Endothelial cell of umbilical vein (primary cell): ENCODE results near the gene KANK4. TPM values are rescaled to one million over a fixed set of nuclear protein-coding genes. Genes with fewer than 3 reads are reported as not detected.

Source experiments
- BruUV-seq: library from RNA; stranded (reverse); fragments of 400-500 nt; replicated peaks from 2 replicates; lab custom pipeline; 2021; lab: Mats Ljungman, UMichigan
- CTCF ChIA-PET: fragments of 300-600, 350-600 bp; sonication (Branson Sonifier 250); formaldehyde crosslinking; loops from one replicate; lab custom pipeline; 2021; ENCODE audit warnings: antibody characterized with exemption, inconsistent platforms; lab: Charles Lee
- POLR2A ChIA-PET: fragments of 300-600, 350-600 bp; sonication (Branson Sonifier 250); formaldehyde crosslinking; loops from one replicate; lab custom pipeline; 2021; ENCODE audit warnings: antibody characterized with exemption, inconsistent platforms; lab: Charles Lee
- DNase-seq: peaks from one replicate; pipeline ENCODE4 v3.0.0-alpha.2; 2011; ENCODE audit warnings: low read depth, low spot score
- FAIRE-seq: peaks from 2 replicates; lab custom pipeline; 2011; peaks lifted over from hg19 to GRCh38; lab: Jason Lieb, UNC
- H2AFZ ChIP-seq: 2 replicates; pipeline ENCODE4 v1.6.0; 2012; ENCODE audit warnings: low read depth, low read length, control low read depth, inconsistent platforms
- H3K27ac ChIP-seq: 2 replicates; pipeline ENCODE4 v1.5.1; 2011; ENCODE audit warnings: low read depth, mild to moderate bottlenecking, control low read depth, low read length, moderate library complexity; ENCODE audit not compliant: insufficient read depth
- H3K27me3 ChIP-seq, 2 experiments: 2 replicates each; pipeline versions ENCODE4 v1.6.0 to v1.6.1; 2011; ENCODE audit warnings: low read length in 2 of 2, mixed read lengths in 1 of 2; ENCODE audit not compliant: control insufficient read depth in 2 of 2, insufficient read depth in 2 of 2
- H3K36me3 ChIP-seq, 2 experiments: 2 replicates in 1 of 2; 3 replicates in 1 of 2; pipeline ENCODE4 v1.5.1; 2011; ENCODE audit warnings: low read length in 2 of 2, mild to moderate bottlenecking in 1 of 2, moderate library complexity in 1 of 2; ENCODE audit not compliant: control insufficient read depth in 2 of 2, insufficient read depth in 2 of 2; ENCODE audit errors: extremely low read depth in 1 of 2
- H3K4me1 ChIP-seq: 3 replicates; pipeline ENCODE4 v1.5.1; 2011; ENCODE audit warnings: mild to moderate bottlenecking, low read length; ENCODE audit not compliant: control insufficient read depth, insufficient read depth; ENCODE audit errors: extremely low read depth
- H3K4me2 ChIP-seq: 2 replicates; pipeline ENCODE4 v1.6.1; 2011; ENCODE audit warnings: low read length, control low read depth, mixed read lengths; ENCODE audit not compliant: insufficient read depth
- H3K4me3 ChIP-seq, 3 experiments: fragments of 200-600 bp in 1 of 3; sonication (generic), shearing (Covaris generic) in 1 of 3; replicated peaks in 1 of 3; 2 replicates each; pipeline ENCODE4 v1.5.1; 2011 to 2016; ENCODE audit warnings: control low read depth in 3 of 3, low read length in 3 of 3, mild to moderate bottlenecking in 2 of 3, inconsistent platforms in 1 of 3, low read depth in 1 of 3, moderate library complexity in 1 of 3; ENCODE audit not compliant: insufficient read depth in 1 of 3
- H3K79me2 ChIP-seq: 2 replicates; pipeline ENCODE4 v1.6.0; 2012; ENCODE audit warnings: low read length, inconsistent platforms; ENCODE audit not compliant: control insufficient read depth, insufficient read depth
- H3K9ac ChIP-seq: replicated peaks from 2 replicates; pipeline ENCODE3; 2011; ENCODE audit warnings: low read length, control low read depth; ENCODE audit not compliant: insufficient read depth; ENCODE audit errors: extremely low read depth
- H3K9me1 ChIP-seq: replicated peaks from 3 replicates; pipeline ENCODE4 v1.6.0; 2011; ENCODE audit warnings: mild to moderate bottlenecking, low read length; ENCODE audit not compliant: control insufficient read depth, insufficient read depth; ENCODE audit errors: extremely low read depth
- H3K9me3 ChIP-seq: replicated peaks from 2 replicates; pipeline ENCODE4 v1.5.1; 2012; ENCODE audit warnings: low read length, inconsistent platforms; ENCODE audit not compliant: control insufficient read depth, insufficient read depth
- H4K20me1 ChIP-seq: replicated peaks from 2 replicates; pipeline ENCODE3; 2011; ENCODE audit warnings: mild to moderate bottlenecking, low read length; ENCODE audit not compliant: control insufficient read depth, insufficient read depth; ENCODE audit errors: extremely low read depth
- EZH2 ChIP-seq: IDR thresholded peaks from 2 replicates; pipeline ENCODE4 v1.6.1; 2012; ENCODE audit warnings: borderline replicate concordance, low read depth, mild to moderate bottlenecking, moderate library complexity, low read length, inconsistent platforms; ENCODE audit not compliant: severe bottlenecking
- FOS ChIP-seq: IDR thresholded peaks from 2 replicates; pipeline ENCODE4 v1.6.1; 2011; ENCODE audit warnings: mild to moderate bottlenecking, low read length, moderate library complexity, borderline replicate concordance; ENCODE audit not compliant: insufficient read depth
- GATA2 ChIP-seq: IDR thresholded peaks from 2 replicates; pipeline ENCODE4 v1.7.0; 2011; ENCODE audit warnings: low read depth, mild to moderate bottlenecking, moderate library complexity, mixed read lengths, low read length; ENCODE audit not compliant: insufficient read length, insufficient read depth
- JUN ChIP-seq: IDR thresholded peaks from 2 replicates; pipeline ENCODE4 v1.6.1; 2011; ENCODE audit warnings: borderline replicate concordance, low read depth; ENCODE audit not compliant: insufficient read length, insufficient read depth
- MYC ChIP-seq: IDR thresholded peaks from one replicate; pipeline ENCODE4 v1.6.1; 2011; ENCODE audit warnings: mild to moderate bottlenecking, low read depth, low read length
- POLR2A ChIP-seq: IDR thresholded peaks from 2 replicates; pipeline ENCODE4 v1.6.1; 2012; ENCODE audit warnings: low read depth, mild to moderate bottlenecking, control low read depth, low read length
- POLR2AphosphoS5 ChIP-seq: IDR thresholded peaks from 2 replicates; pipeline ENCODE4 v1.6.1; 2012; ENCODE audit warnings: low read depth, mild to moderate bottlenecking, control low read depth, low read length, moderate library complexity; ENCODE audit not compliant: insufficient read depth
- dilution Hi-C: fragments of 300-500 bp; cut with MboI; formaldehyde crosslinking; loops from one replicate; pipeline ENCODE4 v1.15.0; 2019; ENCODE audit warnings: low sequenced_read_pairs; ENCODE audit not compliant: extremely low pct_ligation_motif_present
- intact Hi-C: fragments of 100-400 bp; cut with micrococcal nuclease; formaldehyde crosslinking; loops from one replicate; pipeline ENCODE4 v1.10.0; 2022
- polyA plus RNA-seq, 4 experiments: library from polyadenylated mRNA; depleted of rRNA in 3 of 4; stranded (reverse) in 3 of 4; unstranded in 1 of 4; fragments of >200 nt; gene quantifications; 2 replicates each; pipeline versions ENCODE4 v1.2.1 to v1.2.3, GENCODE V29; 2011 to 2012; ENCODE audit warnings: missing spikeins in 1 of 4
- total RNA-seq: library from RNA; stranded (reverse); gene quantifications from 2 replicates; pipeline ENCODE4 v1.2.3, GENCODE V29; 2021
- TF ChIP-seq, protein P1 (sequence below): IDR thresholded peaks from 2 replicates; pipeline ENCODE4 v1.6.1; 2011; ENCODE audit not compliant: insufficient read depth, insufficient read length
- TF ChIP-seq, protein P2 (sequence below), 2 donors: IDR thresholded peaks; 1 replicate in 1 of 2; 2 replicates in 1 of 2; pipeline ENCODE4 v1.5.1; 2011; ENCODE audit warnings: low read length in 2 of 2, mild to moderate bottlenecking in 2 of 2, moderate library complexity in 2 of 2, control low read depth in 1 of 2, inconsistent platforms in 1 of 2, low read depth in 1 of 2; ENCODE audit not compliant: insufficient read depth in 1 of 2; ENCODE audit errors: extremely low read depth in 1 of 2

KANK4 gene
- total and polyA plus RNA-seq, 2 donors (not counting 3 experiments of a cell fraction or from before 2014, with no cell fraction given), result not detected

DNA sequence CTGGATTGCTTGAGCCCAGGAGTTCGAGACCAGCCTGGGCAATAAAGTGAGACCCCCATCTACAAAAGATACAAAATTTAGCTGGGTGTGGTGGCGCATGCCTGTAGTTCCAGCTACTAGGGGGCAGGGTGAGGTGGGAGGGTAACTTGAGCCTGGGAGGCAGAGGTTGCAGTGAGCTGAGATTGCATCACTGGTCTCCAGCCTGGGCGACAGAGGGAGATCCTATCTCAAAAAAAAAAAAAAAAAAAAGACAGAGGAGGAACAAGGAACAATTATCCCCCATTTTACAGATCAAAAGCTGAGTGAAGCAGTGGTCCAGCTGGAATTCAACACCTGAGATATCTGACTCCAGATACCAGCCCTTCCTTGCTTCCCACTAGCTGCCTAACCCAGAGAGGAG, 89.8 kb downstream of the KANK4 start:
- POLR2A ChIA-PET, result no interaction called here

DNA sequence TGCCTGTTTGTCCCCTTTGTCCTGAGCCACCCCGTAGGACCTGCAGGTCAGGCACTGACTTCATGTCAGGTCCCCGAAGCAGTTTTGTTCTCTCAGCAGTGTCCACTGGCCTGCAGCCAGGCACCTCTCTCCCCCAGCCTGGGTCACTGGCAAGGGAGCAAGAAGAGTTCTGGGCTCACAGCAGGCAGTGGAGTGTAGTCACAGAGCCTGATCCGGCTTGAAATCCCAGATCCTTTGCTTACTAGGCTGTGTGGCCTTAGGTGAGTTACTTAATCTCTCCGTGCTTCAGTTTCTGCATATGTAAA, 90.4 kb downstream of the KANK4 start:
- intact Hi-C loops, result no loop called here
- POLR2A ChIA-PET, result no interaction called here
- Histone ChIP-seq H3K27me3 (no peaks in the 10 kb centered on the region), H3K4me3 (no peak overlapping the region), H3K79me2 (no peaks in the 10 kb centered on the region), H4K20me1 (no peaks in the 10 kb centered on the region), H2AFZ (no peak overlapping the region), H3K9me3 (no peaks in the 10 kb centered on the region), H3K9me1 (no peaks in the 10 kb centered on the region), H3K9ac (no peak overlapping the region), H3K27ac (no peak overlapping the region), H3K36me3 (no peaks in the 10 kb centered on the region), H3K4me1 (no peaks in the 10 kb centered on the region), H3K4me2 (no peak overlapping the region)
- no TSS peak for BruUV-seq
- FAIRE-seq, result no peak
- no peak for DNase-seq
- CTCF ChIA-PET, result no interaction called here
- dilution Hi-C loops, result no loop called here
- TF ChIP-seq, protein P1, sequence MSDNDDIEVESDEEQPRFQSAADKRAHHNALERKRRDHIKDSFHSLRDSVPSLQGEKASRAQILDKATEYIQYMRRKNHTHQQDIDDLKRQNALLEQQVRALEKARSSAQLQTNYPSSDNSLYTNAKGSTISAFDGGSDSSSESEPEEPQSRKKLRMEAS, result no peak
- TF ChIP-seq FOS (no peak), MYC (no peak), JUN (no peak), EZH2 (no peak), POLR2A (no peak), GATA2 (no peak), POLR2AphosphoS5 (no peak)
- TF ChIP-seq, protein P2, sequence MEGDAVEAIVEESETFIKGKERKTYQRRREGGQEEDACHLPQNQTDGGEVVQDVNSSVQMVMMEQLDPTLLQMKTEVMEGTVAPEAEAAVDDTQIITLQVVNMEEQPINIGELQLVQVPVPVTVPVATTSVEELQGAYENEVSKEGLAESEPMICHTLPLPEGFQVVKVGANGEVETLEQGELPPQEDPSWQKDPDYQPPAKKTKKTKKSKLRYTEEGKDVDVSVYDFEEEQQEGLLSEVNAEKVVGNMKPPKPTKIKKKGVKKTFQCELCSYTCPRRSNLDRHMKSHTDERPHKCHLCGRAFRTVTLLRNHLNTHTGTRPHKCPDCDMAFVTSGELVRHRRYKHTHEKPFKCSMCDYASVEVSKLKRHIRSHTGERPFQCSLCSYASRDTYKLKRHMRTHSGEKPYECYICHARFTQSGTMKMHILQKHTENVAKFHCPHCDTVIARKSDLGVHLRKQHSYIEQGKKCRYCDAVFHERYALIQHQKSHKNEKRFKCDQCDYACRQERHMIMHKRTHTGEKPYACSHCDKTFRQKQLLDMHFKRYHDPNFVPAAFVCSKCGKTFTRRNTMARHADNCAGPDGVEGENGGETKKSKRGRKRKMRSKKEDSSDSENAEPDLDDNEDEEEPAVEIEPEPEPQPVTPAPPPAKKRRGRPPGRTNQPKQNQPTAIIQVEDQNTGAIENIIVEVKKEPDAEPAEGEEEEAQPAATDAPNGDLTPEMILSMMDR (IDR thresholded peaks at IDR 0.05; ENCODE audit: extremely low read depth in 1 of 2, insufficient read depth in 1 of 2, low read depth in 1 of 2, low read length in 2 of 2), result no peak

More for the DNA sequence above, 89.8 kb downstream of the KANK4 start:
- Histone ChIP-seq H3K9me3 (no peaks in the 10 kb centered on the region), H2AFZ (no peak overlapping the region), H3K4me3 (no peak overlapping the region), H3K9ac (no peak overlapping the region), H3K4me1 (no peaks in the 10 kb centered on the region), H4K20me1 (no peaks in the 10 kb centered on the region), H3K79me2 (no peaks in the 10 kb centered on the region), H3K36me3 (no peaks in the 10 kb centered on the region), H3K27me3 (no peaks in the 10 kb centered on the region), H3K4me2 (no peak overlapping the region), H3K27ac (no peak overlapping the region), H3K9me1 (no peaks in the 10 kb centered on the region)
- dilution Hi-C loops (no loop called here), intact Hi-C loops (no loop called here)
- CTCF ChIA-PET, result no interaction called here
- DNase-seq (no peak), FAIRE-seq (no peak)
- no TSS peak for BruUV-seq
- TF ChIP-seq POLR2A (no peak), JUN (no peak), FOS (no peak), POLR2AphosphoS5 (no peak), EZH2 (no peak)
- TF ChIP-seq, protein P1, result no peak
